GM23338 (cell line): ENCODE results near the gene OSBPL1A. TPM values are rescaled to one million over a fixed set of nuclear protein-coding genes. Genes with fewer than 3 reads are reported as not detected.

Experiments
- ATAC-seq: fragments of 200-7000 bp; cut with Tn5 transposase; 3 replicates; pipeline ENCODE4 v1.9.1; 2020
- DNase-seq: peaks from one replicate; pipeline ENCODE4 v3.0.0-alpha.2; 2015; ENCODE audit warnings: low spot score
- H2AFZ ChIP-seq: fragments of 200-600 bp; sonication (generic); 2 replicates; pipeline ENCODE4 v1.8.0; 2016; ENCODE audit warnings: antibody characterized with exemption, mild to moderate bottlenecking, moderate library complexity
- H3F3A ChIP-seq: fragments of 200-600 bp; sonication (generic); replicated peaks from 2 replicates; pipeline ENCODE4 v1.8.0; 2017; ENCODE audit warnings: antibody characterized with exemption, mixed run types, low read depth
- H3K27ac ChIP-seq: fragments of 200-600 bp; sonication (generic); 2 replicates; pipeline ENCODE4 v1.6.1; 2016; ENCODE audit warnings: low read depth
- H3K27me3 ChIP-seq: fragments of 200-600 bp; sonication (generic); 2 replicates; pipeline ENCODE4 v1.8.0; 2016; ENCODE audit warnings: mild to moderate bottlenecking, mixed run types, moderate library complexity; ENCODE audit not compliant: insufficient read depth
- H3K36me3 ChIP-seq: fragments of 200-600 bp; sonication (generic); 2 replicates; pipeline ENCODE4 v1.8.0; 2016; ENCODE audit warnings: mild to moderate bottlenecking; ENCODE audit not compliant: insufficient read depth
- H3K4me1 ChIP-seq: fragments of 200-600 bp; sonication (generic); 2 replicates; pipeline ENCODE4 v1.8.0; 2016; ENCODE audit warnings: mild to moderate bottlenecking, moderate library complexity; ENCODE audit not compliant: insufficient read depth
- H3K4me2 ChIP-seq: fragments of 200-600 bp; sonication (generic); 2 replicates; pipeline ENCODE4 v1.7.1; 2017; ENCODE audit warnings: mixed run types
- H3K4me3 ChIP-seq: fragments of 200-600 bp; sonication (generic); 2 replicates; pipeline ENCODE4 v1.6.1; 2016; ENCODE audit warnings: mixed run types
- H3K79me2 ChIP-seq: fragments of 200-600 bp; sonication (generic); replicated peaks from 2 replicates; pipeline ENCODE4 v1.8.0; 2017; ENCODE audit warnings: mild to moderate bottlenecking; ENCODE audit not compliant: insufficient read depth
- H3K9me2 ChIP-seq: fragments of 200-600 bp; sonication (generic); 2 replicates; pipeline ENCODE4 v1.8.0; 2017; ENCODE audit not compliant: insufficient read depth
- H4K20me1 ChIP-seq: fragments of 200-600 bp; sonication (generic); replicated peaks from 2 replicates; pipeline ENCODE4 v1.8.0; 2017; ENCODE audit warnings: mild to moderate bottlenecking; ENCODE audit not compliant: insufficient read depth
- H3K27ac Mint-ChIP-seq: 2 replicates; pipeline ENCODE4 v1.8.0; 2020; ENCODE audit warnings: inconsistent platforms, mild to moderate bottlenecking, moderate library complexity, mixed read lengths
- H3K27me3 Mint-ChIP-seq: 3 replicates; pipeline ENCODE4 v1.8.0; 2022; ENCODE audit warnings: low read depth, mild to moderate bottlenecking, moderate library complexity, mixed read lengths, inconsistent platforms; ENCODE audit not compliant: insufficient read depth, poor library complexity
- H3K36me3 Mint-ChIP-seq: 3 replicates; pipeline ENCODE4 v1.8.0; 2021; ENCODE audit warnings: low read depth, mild to moderate bottlenecking, inconsistent platforms, moderate library complexity, mixed read lengths
- H3K4me1 Mint-ChIP-seq: 3 replicates; pipeline ENCODE4 v1.8.0; 2020; ENCODE audit warnings: mild to moderate bottlenecking, inconsistent platforms, mixed read lengths
- H3K4me3 Mint-ChIP-seq: 3 replicates; pipeline ENCODE4 v1.8.0; 2021; ENCODE audit warnings: moderate library complexity, mild to moderate bottlenecking, inconsistent platforms, mixed read lengths
- H3K9me3 Mint-ChIP-seq: 3 replicates; pipeline ENCODE4 v1.8.0; 2020; ENCODE audit warnings: moderate library complexity, mild to moderate bottlenecking, inconsistent platforms, mixed read lengths
- CREB1 ChIP-seq: fragments of 250-450 bp; sonication (Bioruptor Pico); IDR thresholded peaks from 2 replicates; pipeline ENCODE4 v1.5.0; 2020; ENCODE audit warnings: low read depth, mild to moderate bottlenecking, moderate library complexity
- JUNB ChIP-seq: IDR thresholded peaks from one replicate; pipeline ENCODE4 v1.6.1; 2016; ENCODE audit warnings: antibody characterized with exemption; ENCODE audit not compliant: unreplicated experiment
- NANOG ChIP-seq: IDR thresholded peaks from 2 replicates; pipeline ENCODE4 v1.6.1; 2016; ENCODE audit warnings: antibody characterized with exemption, borderline replicate concordance
- POLR2AphosphoS5 ChIP-seq: IDR thresholded peaks from 2 replicates; pipeline ENCODE4 v1.6.1; 2016; ENCODE audit warnings: antibody characterized with exemption, low read depth
- STAT1 ChIP-seq: IDR thresholded peaks from one replicate; pipeline ENCODE4 v1.6.1; 2016; ENCODE audit warnings: antibody characterized with exemption; ENCODE audit not compliant: unreplicated experiment
- ZNF114 ChIP-seq: fragments of 250-450 bp; sonication (Bioruptor Pico); IDR thresholded peaks from 2 replicates; pipeline ENCODE4 v1.5.0; 2020; ENCODE audit warnings: mild to moderate bottlenecking, moderate library complexity
- polyA plus RNA-seq: library from polyadenylated mRNA; unstranded; fragments of >200 nt; fragmentation: Nextera tagmentation; extraction: Ambion mirVana; gene quantifications from 2 replicates; pipeline ENCODE4 v1.2.1, GENCODE V29; 2016
- total RNA-seq: library from RNA; depleted of rRNA; stranded (reverse); fragments of >200 nt; shearing (Covaris generic); gene quantifications from 2 replicates; pipeline ENCODE4 v1.2.3, GENCODE V29; 2014
- TF ChIP-seq, protein P1 (sequence below): IDR thresholded peaks from 2 replicates; pipeline ENCODE4 v1.6.1; 2016; ENCODE audit warnings: antibody characterized with exemption
- TF ChIP-seq, protein P2 (sequence below), 2 experiments: fragments of 200-600 bp in 1 of 2; sonication (generic) in 1 of 2; conservative IDR thresholded peaks; 2 replicates each; pipeline versions ENCODE4 v1.5.1 to v1.6.1; 2016 to 2017; ENCODE audit warnings: antibody characterized with exemption in 2 of 2, low read depth in 2 of 2, mild to moderate bottlenecking in 2 of 2, moderate library complexity in 1 of 2
- TF ChIP-seq, protein P3 (sequence below): fragments of 250-450 bp; sonication (Bioruptor Pico); IDR thresholded peaks from 2 replicates; pipeline ENCODE4 v1.5.0; 2020; ENCODE audit warnings: mild to moderate bottlenecking, moderate library complexity
- TF ChIP-seq, protein P4 (sequence below): IDR thresholded peaks from one replicate; pipeline ENCODE4 v1.6.1; 2018; ENCODE audit warnings: antibody characterized with exemption; ENCODE audit not compliant: unreplicated experiment

The OSBPL1A gene
- total and polyA plus RNA-seq, 2 experiments from 2014 or later, result 55.6 to 71.4 TPM

DNA sequence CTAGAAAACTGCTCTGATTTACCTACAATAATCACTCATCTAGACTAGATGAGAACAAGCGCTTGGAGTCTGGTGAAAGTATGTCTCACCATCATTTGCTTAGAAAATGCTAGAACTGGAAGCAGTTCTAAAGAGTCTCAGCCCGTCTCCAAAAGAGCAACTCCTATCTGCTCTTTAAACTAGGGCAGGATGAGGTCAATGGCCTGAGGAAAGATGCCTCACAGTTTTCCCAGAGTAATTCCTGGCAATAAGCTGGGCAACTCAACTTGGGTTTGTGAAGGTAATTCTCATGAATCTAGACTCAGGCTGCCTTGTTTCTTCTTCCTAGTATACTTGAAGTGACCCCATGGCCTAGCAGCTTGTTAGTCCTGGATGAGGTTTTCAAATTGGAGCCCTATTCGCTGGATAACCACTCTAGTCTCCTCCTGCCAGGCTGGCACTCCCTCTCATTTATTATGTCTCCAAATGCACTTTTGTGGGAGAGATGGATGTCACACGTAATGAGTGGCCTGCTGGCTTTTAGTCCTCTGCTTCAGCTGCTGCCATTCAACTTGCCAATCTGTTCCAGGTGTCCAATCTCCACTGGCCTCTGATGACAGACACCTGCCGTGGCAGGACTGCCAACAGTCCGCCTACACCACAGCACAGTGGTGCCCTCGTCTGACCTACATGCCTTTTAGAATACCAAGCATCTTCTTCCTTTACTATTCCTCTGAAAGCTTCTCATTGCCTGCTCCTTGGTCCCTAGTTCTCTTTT lies 177.9 kb downstream of the OSBPL1A start (continued):
- TF ChIP-seq, protein P1, sequence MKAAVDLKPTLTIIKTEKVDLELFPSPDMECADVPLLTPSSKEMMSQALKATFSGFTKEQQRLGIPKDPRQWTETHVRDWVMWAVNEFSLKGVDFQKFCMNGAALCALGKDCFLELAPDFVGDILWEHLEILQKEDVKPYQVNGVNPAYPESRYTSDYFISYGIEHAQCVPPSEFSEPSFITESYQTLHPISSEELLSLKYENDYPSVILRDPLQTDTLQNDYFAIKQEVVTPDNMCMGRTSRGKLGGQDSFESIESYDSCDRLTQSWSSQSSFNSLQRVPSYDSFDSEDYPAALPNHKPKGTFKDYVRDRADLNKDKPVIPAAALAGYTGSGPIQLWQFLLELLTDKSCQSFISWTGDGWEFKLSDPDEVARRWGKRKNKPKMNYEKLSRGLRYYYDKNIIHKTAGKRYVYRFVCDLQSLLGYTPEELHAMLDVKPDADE, result no peak

DNA sequence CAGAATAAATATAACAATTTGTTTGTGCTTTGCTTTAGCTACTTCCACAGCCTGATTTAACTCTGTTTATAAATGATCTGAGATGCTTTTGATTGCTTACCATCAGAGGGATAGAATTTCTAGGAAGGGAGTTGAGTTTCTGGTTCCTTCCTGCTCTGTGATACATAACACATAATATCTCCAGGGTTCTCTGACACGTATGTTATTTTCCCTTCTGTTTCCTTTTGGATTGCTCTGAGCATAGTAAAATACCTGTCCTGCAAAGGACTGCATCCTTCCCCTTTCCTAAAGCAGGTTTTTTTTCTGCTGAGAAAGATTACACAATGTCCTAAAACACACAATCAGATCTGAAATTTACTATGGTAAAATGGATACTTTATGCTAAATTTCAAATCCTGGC lies 182.7 kb downstream of the OSBPL1A start:
- no peak overlapping the region for H3K4me2 ChIP-seq
- TF ChIP-seq, protein P1, result no peak
- no peak for TF ChIP-seq CREB1 (CRISPR knock-in tag)
- TF ChIP-seq, protein P2, sequence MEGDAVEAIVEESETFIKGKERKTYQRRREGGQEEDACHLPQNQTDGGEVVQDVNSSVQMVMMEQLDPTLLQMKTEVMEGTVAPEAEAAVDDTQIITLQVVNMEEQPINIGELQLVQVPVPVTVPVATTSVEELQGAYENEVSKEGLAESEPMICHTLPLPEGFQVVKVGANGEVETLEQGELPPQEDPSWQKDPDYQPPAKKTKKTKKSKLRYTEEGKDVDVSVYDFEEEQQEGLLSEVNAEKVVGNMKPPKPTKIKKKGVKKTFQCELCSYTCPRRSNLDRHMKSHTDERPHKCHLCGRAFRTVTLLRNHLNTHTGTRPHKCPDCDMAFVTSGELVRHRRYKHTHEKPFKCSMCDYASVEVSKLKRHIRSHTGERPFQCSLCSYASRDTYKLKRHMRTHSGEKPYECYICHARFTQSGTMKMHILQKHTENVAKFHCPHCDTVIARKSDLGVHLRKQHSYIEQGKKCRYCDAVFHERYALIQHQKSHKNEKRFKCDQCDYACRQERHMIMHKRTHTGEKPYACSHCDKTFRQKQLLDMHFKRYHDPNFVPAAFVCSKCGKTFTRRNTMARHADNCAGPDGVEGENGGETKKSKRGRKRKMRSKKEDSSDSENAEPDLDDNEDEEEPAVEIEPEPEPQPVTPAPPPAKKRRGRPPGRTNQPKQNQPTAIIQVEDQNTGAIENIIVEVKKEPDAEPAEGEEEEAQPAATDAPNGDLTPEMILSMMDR (conservative IDR thresholded peaks at IDR 0.05; ENCODE audit: low read depth in 2 of 2), result no peak
- TF ChIP-seq, protein P3, sequence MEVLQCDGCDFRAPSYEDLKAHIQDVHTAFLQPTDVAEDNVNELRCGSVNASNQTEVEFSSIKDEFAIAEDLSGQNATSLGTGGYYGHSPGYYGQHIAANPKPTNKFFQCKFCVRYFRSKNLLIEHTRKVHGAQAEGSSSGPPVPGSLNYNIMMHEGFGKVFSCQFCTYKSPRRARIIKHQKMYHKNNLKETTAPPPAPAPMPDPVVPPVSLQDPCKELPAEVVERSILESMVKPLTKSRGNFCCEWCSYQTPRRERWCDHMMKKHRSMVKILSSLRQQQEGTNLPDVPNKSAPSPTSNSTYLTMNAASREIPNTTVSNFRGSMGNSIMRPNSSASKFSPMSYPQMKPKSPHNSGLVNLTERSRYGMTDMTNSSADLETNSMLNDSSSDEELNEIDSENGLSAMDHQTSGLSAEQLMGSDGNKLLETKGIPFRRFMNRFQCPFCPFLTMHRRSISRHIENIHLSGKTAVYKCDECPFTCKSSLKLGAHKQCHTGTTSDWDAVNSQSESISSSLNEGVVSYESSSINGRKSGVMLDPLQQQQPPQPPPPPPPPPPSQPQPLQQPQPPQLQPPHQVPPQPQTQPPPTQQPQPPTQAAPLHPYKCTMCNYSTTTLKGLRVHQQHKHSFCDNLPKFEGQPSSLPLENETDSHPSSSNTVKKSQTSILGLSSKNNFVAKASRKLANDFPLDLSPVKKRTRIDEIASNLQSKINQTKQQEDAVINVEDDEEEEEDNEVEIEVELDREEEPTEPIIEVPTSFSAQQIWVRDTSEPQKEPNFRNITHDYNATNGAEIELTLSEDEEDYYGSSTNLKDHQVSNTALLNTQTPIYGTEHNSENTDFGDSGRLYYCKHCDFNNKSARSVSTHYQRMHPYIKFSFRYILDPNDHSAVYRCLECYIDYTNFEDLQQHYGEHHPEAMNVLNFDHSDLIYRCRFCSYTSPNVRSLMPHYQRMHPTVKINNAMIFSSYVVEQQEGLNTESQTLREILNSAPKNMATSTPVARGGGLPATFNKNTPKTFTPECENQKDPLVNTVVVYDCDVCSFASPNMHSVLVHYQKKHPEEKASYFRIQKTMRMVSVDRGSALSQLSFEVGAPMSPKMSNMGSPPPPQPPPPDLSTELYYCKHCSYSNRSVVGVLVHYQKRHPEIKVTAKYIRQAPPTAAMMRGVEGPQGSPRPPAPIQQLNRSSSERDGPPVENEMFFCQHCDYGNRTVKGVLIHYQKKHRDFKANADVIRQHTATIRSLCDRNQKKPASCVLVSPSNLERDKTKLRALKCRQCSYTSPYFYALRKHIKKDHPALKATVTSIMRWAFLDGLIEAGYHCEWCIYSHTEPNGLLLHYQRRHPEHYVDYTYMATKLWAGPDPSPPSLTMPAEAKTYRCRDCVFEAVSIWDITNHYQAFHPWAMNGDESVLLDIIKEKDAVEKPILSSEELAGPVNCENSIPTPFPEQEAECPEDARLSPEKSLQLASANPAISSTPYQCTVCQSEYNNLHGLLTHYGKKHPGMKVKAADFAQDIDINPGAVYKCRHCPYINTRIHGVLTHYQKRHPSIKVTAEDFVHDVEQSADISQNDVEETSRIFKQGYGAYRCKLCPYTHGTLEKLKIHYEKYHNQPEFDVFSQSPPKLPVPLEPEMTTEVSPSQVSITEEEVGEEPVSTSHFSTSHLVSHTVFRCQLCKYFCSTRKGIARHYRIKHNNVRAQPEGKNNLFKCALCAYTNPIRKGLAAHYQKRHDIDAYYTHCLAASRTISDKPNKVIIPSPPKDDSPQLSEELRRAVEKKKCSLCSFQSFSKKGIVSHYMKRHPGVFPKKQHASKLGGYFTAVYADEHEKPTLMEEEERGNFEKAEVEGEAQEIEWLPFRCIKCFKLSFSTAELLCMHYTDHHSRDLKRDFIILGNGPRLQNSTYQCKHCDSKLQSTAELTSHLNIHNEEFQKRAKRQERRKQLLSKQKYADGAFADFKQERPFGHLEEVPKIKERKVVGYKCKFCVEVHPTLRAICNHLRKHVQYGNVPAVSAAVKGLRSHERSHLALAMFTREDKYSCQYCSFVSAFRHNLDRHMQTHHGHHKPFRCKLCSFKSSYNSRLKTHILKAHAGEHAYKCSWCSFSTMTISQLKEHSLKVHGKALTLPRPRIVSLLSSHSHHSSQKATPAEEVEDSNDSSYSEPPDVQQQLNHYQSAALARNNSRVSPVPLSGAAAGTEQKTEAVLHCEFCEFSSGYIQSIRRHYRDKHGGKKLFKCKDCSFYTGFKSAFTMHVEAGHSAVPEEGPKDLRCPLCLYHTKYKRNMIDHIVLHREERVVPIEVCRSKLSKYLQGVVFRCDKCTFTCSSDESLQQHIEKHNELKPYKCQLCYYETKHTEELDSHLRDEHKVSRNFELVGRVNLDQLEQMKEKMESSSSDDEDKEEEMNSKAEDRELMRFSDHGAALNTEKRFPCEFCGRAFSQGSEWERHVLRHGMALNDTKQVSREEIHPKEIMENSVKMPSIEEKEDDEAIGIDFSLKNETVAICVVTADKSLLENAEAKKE (CRISPR knock-in tag), result no peak
- TF ChIP-seq JUNB, result no peak
- TF ChIP-seq NANOG, result no peak
- TF ChIP-seq STAT1, result no peak
- TF ChIP-seq POLR2AphosphoS5, result no peak
- TF ChIP-seq, protein P4, sequence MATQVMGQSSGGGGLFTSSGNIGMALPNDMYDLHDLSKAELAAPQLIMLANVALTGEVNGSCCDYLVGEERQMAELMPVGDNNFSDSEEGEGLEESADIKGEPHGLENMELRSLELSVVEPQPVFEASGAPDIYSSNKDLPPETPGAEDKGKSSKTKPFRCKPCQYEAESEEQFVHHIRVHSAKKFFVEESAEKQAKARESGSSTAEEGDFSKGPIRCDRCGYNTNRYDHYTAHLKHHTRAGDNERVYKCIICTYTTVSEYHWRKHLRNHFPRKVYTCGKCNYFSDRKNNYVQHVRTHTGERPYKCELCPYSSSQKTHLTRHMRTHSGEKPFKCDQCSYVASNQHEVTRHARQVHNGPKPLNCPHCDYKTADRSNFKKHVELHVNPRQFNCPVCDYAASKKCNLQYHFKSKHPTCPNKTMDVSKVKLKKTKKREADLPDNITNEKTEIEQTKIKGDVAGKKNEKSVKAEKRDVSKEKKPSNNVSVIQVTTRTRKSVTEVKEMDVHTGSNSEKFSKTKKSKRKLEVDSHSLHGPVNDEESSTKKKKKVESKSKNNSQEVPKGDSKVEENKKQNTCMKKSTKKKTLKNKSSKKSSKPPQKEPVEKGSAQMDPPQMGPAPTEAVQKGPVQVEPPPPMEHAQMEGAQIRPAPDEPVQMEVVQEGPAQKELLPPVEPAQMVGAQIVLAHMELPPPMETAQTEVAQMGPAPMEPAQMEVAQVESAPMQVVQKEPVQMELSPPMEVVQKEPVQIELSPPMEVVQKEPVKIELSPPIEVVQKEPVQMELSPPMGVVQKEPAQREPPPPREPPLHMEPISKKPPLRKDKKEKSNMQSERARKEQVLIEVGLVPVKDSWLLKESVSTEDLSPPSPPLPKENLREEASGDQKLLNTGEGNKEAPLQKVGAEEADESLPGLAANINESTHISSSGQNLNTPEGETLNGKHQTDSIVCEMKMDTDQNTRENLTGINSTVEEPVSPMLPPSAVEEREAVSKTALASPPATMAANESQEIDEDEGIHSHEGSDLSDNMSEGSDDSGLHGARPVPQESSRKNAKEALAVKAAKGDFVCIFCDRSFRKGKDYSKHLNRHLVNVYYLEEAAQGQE, result no peak
- TF ChIP-seq ZNF114, result no peak

More for the DNA sequence above, 182.7 kb downstream of the OSBPL1A start:
- no peak overlapping the region for H3K27ac ChIP-seq
- H3K27ac Mint-ChIP-seq, result 0 out of 2 replicates have a peak overlapping the region, but pooled peaks have one; percentile 24
- H3K36me3 Mint-ChIP-seq, result no peaks in the 10 kb centered on the region
- no peak overlapping the region for H3K4me3 ChIP-seq
- no peaks in the 10 kb centered on the region for H3K9me2 ChIP-seq
- peaks cover 2% of the 10 kb centered on the region for H3K27me3 Mint-ChIP-seq
- DNase-seq, result no peak
- no peak for ATAC-seq
- H3K36me3 ChIP-seq, result no peaks in the 10 kb centered on the region
- peaks cover 16% of the 10 kb centered on the region for H3K4me1 Mint-ChIP-seq
- no peaks in the 10 kb centered on the region for H4K20me1 ChIP-seq
- H2AFZ ChIP-seq, result no peak overlapping the region
- H3K27me3 ChIP-seq, result no peaks in the 10 kb centered on the region
- H3K4me1 ChIP-seq, result no peaks in the 10 kb centered on the region
- no peak overlapping the region for H3K4me3 Mint-ChIP-seq
- H3K79me2 ChIP-seq, result no peaks in the 10 kb centered on the region; the same call in 1 of the 2 replicates
- no peaks in the 10 kb centered on the region for H3K9me3 Mint-ChIP-seq
- no peaks in the 10 kb centered on the region for H3F3A ChIP-seq
